ENCODE data around the gene TBL3.
"Not testable (repeated sequence)": the region's sequence is repeated elsewhere in the genome, so short reads cannot be mapped to it uniquely, and the experiment has no call there.

TBL3 gene

DNA sequence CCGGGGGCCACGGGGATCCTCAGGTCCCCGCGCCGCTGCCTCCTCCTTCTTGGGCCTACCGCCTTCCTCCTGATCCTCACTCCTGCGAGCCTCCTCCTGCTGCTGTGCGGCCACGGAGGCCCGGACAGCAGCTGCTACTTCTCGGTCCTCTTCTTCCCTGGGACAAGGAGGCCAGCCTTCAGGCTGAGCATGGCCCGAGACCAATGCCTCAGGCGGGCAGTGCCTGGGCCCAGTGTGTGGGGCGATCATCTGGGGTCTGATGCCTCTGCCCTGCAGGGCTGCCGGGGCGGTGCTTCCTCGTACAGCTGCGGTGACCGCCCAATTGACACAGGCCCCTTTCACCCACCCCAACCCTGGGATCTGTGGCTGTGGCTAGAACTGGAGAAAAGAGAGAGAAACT lies 29.2 kb downstream of the TBL3 start:
- DNase-seq (ENCODE audit: low read depth): no peak

DNA sequence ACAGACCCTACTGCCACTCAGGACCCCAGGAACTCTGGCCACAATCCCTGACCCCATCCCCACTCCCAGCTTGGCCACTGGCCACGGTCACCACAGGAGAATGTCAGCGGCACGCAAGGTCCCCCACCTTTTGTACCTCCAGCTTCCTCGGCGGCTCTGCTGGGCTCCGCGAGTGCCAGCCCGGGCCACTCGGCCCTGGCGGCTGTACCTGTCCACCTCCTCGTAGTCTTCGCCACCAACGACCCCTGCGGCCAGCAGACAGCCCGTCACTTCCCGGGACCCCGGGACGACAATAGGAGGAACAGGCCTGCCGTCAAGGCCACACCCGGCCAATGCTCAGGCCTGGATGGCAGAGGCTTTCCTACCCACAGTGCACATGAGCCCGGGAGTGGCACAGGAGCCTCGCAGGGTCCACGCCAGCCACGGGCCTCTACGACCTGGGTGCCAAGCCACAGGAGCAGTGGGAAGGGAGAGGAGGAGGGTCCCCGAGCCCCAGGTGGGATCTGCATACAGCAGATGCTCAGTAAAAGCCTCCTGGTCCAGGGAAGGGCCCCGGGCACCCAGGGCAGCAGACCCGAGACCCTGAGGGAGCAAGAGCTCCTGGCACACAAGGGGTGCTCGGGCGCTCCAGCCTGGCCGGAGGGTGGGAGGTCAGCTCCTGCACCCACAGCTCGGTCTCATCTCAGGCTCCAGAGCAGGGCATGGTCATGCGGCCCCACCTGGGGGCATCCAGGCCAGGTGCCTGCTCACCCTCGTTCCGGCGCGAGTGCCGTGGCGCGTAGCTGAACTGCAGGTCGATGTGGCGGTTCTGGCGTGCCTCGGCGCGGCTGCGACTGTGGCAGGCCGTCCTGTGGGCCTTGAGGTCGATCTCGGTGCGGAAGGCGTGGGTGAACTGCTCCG lies 29.9 kb downstream of the TBL3 start:
- no peak for DNase-seq (ENCODE audit: low read depth)

DNA sequence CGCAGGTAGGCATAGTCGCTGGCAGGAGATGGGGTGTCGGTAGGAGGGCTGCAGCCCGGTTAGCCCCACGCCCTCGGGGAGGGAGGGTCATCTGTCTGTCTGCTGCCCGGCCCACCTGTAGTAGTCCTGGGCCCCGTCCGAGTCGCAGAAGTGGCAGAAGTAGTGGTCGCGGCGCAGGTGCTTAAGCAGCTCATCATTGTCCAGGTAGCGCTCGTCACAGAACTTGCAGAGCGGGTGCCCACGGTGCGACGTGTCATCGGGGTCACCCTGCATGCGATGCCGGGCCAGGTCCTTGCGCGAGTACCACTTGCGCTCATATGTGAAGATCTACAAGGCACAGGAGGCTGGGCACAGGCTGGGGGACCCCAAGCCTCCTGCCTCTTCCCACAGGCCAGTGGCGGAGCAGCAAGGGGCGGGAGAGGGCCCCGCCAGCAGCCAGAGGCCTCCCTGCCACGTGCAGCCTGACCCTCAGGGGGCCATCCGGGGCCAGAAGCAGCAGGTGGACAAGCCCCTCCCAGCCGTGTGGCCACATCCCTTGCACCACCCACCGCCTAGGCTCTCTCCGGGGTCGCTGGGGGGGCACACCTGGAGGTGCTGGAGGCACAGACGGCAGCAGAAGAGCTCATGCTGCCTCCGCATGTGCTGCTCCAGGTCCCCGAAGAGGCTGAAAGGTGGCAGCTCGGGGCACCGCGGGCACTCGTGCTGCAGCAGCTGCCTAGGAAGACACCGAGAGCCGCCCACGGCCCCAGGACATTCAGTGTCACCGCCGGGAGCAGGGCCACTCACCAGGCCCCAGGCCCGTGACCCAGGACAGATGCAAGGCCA lies 30.8 kb downstream of the TBL3 start:
- DNase-seq (ENCODE audit: low read depth): no peak

DNA sequence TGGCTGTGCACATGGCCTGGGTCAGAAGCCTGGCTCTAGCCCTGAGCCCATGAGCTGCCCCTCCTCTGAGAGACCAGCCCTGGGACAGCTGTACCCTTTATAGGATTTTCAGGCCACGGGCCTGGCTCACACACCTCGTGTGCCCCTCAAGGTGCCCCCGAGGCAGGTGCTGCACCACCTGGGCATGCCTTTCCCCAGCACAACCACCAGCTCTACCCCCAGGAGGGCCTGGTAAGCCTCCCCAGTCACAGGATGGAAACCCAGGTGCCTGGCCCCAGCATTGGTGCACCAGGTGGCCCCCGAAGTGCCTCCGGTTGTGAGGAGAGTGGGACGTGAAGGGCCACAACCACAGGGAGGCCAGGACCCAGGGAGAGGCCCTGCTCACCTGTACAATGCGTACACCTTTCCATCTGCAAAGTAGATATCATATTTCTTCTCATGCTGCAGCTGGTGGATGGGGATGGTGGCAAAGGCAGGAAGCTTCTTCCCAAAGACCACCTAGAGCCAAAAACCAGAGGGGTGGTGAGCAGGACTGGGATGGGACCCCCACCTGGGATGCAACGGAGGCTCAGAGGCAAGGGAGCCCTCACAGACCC lies 31.5 kb downstream of the TBL3 start:
- no peak for DNase-seq (ENCODE audit: low read depth)

DNA sequence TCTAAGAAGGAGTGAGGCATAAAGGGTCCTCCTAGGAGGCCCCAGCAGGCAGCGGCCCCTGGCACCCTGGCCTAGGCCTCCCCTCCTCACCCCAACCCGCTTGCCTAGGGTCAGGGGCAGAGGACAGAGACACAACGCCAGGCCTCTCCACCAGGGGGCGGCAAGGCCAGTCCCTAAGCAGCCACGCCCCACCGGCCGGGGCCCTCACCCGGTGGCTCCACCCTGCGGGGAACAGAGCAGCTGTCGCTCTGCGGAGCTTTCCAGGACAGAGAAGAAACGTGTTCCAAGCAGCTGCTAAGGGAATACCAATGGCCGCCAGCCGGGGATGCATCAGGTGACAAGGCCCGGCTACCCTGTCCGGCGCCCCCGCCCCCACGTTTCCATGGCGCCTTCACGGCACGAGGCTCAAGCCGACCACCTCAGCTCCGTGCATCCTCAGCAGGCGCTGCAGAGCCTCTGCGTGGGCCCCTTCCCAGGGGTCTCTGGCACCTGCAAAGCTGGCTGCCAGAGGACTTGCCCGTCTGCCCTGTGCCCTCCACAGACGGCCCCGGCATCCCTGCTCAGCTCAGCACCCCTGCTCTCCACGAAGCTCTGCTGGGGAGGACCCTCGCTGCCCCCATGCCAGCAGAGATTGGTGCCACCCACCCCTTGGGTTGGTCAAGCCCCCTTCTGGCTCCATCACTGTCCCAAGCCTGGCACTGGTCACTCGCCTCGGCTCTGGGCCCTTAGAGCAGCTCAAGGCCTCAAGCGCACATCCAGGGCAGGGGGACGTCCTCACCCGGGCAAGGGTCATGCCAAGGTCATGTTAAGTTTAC lies 32.2 kb downstream of the TBL3 start:
- DNase-seq (ENCODE audit: low read depth): peak; percentile 84

DNA sequence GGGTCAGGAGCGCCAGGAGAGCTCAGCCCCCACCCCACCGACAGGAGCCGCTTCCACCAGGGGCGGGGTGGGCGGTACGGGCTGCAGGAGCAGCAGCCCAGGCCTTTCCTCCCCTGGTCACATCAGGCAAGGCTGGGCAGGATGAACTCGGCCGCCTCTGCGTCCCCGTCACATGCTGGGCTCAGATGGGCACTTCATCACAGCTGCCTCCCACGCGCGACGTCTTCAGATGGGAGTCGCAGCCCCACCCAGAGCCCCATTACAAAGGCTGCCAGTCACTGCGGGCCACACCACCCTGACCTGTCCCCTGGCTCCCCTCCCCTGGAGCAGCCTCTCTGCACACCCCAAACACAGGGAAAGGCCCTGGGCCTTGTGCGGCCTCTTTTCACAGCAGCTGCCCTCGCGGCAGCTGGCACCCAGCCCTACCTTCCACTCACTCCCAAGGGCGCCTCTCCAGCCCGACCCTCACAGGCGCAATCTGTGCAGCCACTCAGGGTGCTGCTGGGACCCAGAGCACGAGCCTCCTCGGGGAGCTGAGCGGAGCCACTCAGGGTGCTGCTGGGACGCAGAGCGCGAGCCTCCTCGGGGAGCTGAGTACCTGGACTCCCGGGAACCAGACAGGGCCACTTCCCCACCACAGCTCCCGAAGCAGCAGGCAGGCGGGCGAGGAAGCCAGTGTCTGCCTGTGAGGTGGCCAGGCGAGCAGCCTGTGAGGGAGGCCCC lies 33.1 kb downstream of the TBL3 start:
- no peak for DNase-seq (ENCODE audit: low read depth)

DNA sequence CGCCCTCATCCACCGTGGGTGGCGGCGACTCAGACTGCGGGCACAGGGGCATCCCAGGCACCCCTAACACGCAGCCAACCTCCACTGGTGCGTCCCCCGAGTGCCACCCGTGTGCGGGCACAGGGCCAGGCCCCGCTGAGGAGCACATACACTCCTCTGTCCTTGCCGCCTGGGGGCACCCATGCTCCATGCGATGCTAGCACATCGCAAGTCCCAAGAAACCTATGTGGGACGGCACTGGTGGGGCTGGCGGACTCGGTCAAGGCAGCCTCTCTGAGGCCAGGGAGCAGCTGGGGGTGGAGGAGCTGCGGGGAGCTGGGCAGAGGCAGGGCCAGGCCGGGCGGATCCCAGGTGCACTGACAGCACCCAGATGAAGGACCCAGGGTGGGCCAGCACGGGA lies 33.8 kb downstream of the TBL3 start:
- no peak for DNase-seq (ENCODE audit: low read depth)

DNA sequence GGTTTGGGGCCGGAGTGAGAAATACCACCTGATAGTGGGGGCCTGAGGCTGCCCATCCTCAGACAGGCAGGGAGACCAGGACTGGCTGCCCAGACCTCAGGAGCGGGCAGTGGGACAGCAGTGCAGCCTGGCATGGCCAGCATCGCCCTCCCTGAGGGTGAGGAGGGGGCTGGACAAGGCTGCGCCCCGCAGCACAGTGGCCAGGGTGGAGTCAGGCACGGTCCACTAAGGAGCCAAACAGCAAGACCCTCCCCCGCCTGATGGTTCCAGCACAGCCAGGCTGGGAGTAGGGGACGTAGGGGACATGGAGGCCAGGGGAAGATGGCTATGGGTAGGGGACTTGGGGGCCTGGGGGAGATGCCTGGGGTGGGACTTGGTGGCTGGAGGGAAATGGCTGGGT lies 34.5 kb downstream of the TBL3 start:
- DNase-seq (ENCODE audit: low read depth): no peak

DNA sequence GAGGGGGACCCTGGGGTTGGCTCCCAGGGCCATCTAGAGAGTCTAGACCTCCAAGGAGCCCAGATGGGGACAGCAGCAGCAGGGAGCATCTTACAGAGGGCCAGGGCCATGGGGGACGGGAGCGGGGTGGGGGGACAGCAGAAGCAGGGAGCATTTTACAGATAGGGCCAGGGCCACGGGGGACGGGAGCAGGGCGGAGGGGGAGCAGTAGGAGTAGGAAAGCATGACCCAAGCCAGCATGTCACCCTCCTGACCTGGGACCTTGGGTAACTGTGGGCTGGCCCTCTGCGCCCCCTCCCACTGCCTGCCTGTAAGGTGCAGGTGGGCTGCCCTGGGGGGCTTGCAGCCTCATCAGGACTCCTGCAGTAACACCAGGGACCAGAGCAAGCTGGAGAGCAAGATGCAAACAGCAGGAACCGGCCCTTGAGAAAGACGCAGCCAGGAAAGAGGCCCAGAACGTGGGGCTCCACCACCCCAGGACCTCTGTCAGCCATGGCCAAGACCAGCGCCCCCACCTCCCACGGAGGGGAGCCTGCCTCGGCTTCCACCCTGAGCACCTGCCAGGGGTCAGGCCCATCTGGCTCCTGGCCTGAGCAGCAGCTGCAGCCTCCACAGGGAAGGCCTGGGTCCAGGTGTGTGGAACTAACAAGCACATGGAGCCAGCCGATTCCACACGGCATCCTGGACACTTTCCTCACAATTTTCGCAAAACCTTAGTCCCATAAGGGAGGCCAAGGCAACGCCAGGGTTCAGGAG lies 35.4 kb downstream of the TBL3 start:
- DNase-seq (ENCODE audit: low read depth): no peak

DNA sequence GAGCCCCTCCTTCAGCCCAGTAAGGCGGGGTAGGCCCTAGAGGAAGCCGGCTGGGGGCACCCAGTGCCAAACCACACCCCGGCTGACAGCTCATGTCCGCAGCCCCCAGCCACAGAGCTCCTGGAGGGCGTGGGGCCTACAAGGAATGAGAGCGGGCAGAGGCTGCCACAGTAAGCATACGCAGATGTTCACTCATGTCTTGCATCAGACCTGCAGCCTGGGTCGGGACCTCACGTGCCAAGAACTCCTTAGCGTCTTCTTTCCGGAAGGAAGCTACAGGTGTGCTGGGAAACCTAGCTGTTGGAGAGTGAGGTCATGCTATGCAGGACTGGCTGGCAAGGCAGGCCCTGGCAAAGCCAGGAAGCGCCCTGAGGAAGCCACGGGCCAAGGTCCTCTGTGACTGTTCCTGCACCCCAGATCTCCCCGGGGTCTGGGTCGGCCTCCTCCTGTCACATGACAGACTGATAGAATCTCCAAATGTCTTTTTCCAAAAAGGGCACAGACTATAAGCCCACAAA lies 36.2 kb downstream of the TBL3 start:
- no peak for DNase-seq (ENCODE audit: low read depth)

DNA sequence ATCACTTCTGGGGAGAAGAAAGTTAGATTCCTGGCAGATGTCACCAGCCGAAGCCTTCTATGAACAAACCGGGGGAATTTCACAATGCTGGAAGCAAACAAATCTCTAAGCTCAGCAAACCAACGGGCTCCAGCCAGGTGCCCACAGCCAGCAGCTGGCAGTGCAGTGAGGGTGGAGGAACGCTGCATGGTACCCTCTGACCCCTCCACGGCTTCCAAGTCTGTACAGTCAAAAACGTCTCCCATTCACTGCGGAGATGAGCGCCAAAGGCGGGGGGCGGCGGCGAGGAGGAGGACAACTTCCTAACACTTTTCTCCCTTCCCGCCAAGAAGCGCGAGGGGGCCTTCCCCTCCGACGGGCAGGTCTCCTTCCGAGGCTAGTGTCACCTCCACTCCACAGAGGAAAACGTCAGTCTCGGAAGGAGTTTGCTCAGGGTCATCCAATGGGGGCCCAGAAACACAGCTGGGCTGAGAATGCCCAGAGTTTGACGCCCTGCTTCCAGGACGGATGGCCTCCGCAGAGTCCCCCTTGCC lies 36.8 kb downstream of the TBL3 start:
- DNase-seq (ENCODE audit: low read depth): no peak

DNA sequence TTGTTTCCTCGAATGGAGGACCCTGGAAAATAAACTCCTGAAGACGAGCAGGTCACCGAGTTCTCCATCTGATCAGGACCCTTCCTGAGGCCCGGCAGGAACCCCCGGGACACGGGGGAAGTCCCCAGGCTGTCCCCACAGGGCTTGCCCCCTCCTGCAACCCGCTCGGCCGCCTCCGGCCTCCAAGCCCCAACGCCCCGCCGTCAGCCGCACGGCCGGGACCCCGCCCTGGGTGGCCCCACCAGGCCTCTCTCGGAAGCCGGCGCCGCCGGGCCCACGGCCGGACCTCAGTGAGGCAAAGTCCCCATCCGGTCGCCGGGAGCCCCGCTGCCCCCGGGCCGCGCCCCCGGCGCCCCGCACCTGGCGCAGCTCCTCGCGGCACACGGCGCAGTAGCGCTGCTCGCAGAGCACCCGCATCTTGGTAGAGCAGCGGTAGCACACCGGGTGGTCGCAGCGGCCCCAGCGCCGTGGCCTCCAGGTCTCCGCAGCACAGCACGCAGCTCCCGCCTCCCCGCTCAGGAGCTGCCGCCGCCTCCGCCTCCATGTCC lies 37.4 kb downstream of the TBL3 start:
- no peak for DNase-seq (ENCODE audit: low read depth)

DNA sequence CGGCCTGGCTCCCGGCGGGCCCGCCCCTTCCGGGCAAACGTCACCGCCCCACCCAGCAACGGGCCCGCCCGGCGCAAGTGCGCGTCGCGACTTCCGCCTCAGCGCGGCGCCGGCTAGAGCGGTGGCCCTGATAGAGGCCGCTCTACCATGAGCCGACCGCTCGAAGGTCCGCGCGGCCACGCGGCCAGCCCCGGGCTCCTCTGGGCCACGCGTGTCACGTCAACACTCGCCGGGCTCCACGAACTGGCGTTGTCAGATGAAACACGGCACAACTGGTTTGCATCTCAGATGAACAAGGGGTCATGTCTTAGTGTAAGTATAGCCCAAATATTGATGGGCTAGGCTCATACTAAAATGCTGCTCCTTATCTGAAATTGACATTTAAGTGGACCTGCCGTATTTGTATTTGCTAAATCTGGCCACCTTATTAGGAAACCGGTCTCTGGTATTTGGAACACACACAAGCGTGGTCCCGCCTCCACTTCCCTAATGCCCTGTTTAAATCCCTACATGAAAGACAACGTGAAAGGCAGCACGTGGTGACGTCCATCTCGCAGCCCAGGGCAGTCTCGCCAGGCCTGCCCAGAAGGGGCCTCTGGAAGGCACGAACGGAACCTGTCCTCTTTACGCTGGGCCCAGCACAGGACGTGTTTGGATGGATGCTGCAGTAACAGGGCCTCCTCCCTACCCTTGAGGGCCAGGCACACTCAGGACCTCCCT lies 38.1 kb downstream of the TBL3 start, which contains the start of gene ZNF598:
Gene ZNF598, minus strand, starts transcription at position 31 of the 720 bp plus-strand sequence.
- DNase-seq (ENCODE audit: low read depth): peak; percentile 71

DNA sequence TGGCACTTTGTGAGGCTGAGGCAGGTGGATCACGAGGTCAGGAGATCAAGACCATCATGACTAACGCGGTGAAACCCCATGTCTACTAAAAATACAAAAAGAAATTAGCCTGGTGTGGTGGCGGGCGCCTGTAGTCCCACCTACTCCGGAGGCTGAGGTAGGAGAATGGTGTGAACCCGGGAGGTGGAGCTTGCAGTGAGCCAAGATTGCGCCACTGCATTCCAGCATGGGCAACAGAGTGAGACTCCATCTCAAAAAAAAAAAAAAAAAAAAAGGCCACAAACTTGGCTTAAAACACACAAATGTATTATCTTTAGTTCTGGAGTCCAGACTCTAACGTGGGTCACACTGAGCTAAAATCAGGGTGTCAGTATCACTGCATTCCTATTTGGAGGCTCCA lies 39.9 kb downstream of the TBL3 start:
- not testable (repeated sequence) for DNase-seq (ENCODE audit: low read depth)

DNA sequence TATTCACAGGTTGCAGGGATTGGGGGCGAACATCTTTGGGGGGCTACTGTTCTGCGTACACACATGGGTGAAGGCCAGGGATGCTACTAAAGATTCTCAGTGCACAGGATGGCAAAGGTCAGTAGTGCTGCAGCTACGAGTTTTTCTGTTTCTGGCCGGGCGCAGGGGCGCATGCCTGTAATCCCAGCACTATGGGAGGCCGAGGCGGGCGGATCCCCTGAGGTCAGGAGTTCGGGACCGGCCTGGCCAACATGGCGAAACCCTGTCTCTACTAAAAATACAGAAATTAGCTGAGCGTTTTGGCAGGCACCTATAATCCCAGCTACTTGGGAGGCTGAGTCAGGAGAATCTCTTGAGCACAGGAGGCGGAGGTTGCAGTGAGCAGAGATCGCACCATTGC lies 41.7 kb downstream of the TBL3 start:
- DNase-seq (ENCODE audit: low read depth): no peak

DNA sequence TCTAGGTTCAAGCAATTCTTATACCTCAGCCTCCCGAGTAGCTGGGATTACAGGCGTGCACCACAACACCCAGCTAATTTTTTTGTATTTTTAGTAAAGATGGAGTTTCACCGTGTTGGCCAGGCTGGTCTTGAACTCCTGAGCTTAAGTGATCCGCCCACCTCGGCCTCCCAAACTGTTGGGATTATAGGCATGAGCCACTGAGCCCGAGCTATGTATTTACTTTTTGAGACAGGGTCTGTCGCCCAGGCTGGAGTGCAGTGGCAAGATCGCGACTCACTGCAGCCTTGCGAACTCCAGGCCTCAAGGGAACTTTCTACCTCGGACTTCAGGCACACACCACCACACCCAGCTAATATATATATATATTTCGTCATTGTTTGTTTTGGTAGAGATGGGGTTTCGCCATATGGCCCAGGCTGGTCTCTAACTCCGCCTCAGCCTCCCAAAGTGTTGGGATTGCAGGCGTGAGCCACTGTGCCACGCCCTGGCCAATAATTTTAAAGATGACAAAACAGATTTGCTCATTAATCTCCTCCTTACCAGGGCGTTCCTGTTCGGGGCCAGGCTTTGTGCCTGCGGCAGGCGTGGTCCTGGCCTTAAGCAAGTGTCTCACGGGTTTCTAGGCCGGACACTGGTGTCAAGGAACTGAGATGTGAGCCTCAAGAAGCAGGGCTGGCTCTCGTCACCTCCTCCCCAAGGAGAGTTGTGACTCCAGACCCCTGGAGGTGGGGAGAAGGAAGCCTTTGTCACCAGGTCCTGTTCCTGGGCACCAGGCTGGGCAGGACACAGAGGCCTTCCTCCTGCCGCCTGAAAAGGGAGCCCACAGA lies 43.5 kb downstream of the TBL3 start:
- DNase-seq (ENCODE audit: low read depth): no peak

DNA sequence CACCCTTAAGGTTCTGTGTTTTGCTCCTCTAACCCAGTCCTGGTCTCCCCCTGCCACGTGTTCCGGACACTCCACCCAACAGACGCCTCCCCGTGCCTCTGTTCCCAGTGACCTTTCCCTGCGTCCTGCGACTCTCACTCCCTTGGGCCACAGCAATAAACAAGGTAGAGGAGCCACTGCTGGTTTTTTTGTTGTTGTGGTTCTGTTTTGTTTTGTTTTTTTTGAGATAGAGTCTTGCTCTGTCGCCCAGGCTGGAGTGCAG lies 44.0 kb downstream of the TBL3 start:
- DNase-seq (ENCODE audit: low read depth): no peak

DNA sequence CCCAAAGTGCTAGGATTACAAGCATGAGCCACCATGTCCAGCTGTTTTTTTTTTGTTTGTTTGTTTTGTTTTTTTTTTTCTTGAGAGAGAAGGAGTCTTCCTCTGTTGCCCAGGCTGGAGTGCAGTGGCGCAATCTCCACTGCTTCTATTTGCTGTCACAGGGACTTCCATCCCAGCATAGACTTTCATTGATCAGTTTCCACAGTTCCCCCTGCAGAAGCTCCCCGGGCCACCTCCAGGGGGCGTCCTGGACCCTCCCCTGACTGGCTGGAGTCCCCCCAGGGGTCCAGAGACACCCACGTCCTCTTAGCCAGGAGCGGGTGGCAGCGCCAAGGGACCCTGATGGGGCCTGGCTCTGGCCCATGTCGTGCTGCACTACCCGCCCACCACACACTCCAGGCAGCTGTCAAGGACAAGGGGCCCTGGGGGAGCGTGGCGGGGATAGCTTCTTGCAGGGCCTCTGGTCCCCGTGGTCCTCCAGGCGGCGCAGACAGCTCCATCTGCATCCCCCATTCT lies 44.6 kb downstream of the TBL3 start:
- no peak for DNase-seq (ENCODE audit: low read depth)
